ENCODE results near the gene TNNT2.

DNA sequence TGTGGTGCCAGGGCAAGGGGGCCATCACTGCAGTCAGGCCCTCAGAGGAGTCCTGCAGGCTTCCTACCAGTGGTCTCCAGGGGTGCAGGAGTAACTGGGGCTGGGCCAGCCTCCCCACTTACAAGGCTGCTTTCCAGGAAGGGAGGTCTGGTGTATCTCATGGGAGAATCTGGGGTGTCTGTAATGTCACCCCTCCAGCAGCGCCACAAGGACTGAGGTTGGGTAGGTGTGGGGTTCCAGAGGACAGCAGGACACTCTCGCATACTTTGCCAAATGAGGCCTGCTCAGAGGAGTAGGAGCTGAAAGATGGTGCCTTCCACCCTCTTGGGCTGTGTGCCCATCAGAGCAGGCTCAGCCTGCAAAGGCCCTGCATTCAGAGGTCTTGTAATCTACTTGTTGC, 46.9 kb downstream of the TNNT2 start:
- TF ChIP-seq HDAC6 (IDR thresholded peaks at IDR 0.05; ENCODE audit: low read depth, low read length) (no peak), JUN (IDR thresholded peaks at IDR 0.05; ENCODE audit: low read depth, low read length) (no peak), CHD2 (IDR thresholded peaks at IDR 0.05; ENCODE audit: low read length) (no peak)
- TF ChIP-seq, protein P1, sequence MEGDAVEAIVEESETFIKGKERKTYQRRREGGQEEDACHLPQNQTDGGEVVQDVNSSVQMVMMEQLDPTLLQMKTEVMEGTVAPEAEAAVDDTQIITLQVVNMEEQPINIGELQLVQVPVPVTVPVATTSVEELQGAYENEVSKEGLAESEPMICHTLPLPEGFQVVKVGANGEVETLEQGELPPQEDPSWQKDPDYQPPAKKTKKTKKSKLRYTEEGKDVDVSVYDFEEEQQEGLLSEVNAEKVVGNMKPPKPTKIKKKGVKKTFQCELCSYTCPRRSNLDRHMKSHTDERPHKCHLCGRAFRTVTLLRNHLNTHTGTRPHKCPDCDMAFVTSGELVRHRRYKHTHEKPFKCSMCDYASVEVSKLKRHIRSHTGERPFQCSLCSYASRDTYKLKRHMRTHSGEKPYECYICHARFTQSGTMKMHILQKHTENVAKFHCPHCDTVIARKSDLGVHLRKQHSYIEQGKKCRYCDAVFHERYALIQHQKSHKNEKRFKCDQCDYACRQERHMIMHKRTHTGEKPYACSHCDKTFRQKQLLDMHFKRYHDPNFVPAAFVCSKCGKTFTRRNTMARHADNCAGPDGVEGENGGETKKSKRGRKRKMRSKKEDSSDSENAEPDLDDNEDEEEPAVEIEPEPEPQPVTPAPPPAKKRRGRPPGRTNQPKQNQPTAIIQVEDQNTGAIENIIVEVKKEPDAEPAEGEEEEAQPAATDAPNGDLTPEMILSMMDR (IDR thresholded peaks at IDR 0.05; ENCODE audit: control extremely low read depth in 1 of 3, insufficient read depth in 1 of 3, low read depth in 1 of 3, low read length in 3 of 3), result no peak

Data from H1 (cell line).